Tibial nerve (tissue), 4 donors: ENCODE results near the gene TRMT112.

ENCODE experiments used
- CTCF ChIP-seq, 5 experiments: fragments of 200-600 bp in 3 of 5; fragments of 450-650 bp in 2 of 5; sonication (generic) in 3 of 5; IDR thresholded peaks; one replicate each; pipeline ENCODE4 v1.5.1; 2016 to 2019; ENCODE audit warnings: antibody characterized with exemption in 5 of 5, mild to moderate bottlenecking in 3 of 5, moderate library complexity in 2 of 5
- EP300 ChIP-seq, 2 donors: sonication (generic); formaldehyde crosslinking; IDR thresholded peaks; one replicate each; pipeline ENCODE4 v1.6.1; 2017; ENCODE audit warnings: antibody characterized with exemption in 2 of 2, mild to moderate bottlenecking in 1 of 2
- POLR2A ChIP-seq, 2 donors: fragments of 450-650 bp; IDR thresholded peaks; one replicate each; pipeline ENCODE4 v1.6.1; 2017; ENCODE audit warnings: antibody characterized with exemption in 2 of 2, mild to moderate bottlenecking in 2 of 2, moderate library complexity in 2 of 2

GRCh38 chr11:64304316-64305072 is 12.9 kb downstream of the TRMT112 start:
- TF ChIP-seq CTCF (IDR thresholded peaks at IDR 0.05) (peak; percentile 81 to 93 (median 84)), EP300 (IDR thresholded peaks at IDR 0.05) (peak in 1 of 2 donors; percentile 31), POLR2A (IDR thresholded peaks at IDR 0.05) (no peak)
